H1 (cell line): ENCODE data around the gene TMEM212. TPM values are rescaled to one million over a fixed set of nuclear protein-coding genes. Genes with fewer than 3 reads are reported as not detected.

Experiments
- CHD2 ChIP-seq: IDR thresholded peaks from 2 replicates; pipeline ENCODE4 v1.6.1; 2012; ENCODE audit warnings: low read length, improper control_type of control experiment
- POLR2AphosphoS5 ChIP-seq: IDR thresholded peaks from 2 replicates; pipeline ENCODE4 v1.6.1; 2011; ENCODE audit warnings: low read depth, low read length
- polyA plus RNA-seq, 7 experiments: library from polyadenylated mRNA; depleted of rRNA in 3 of 7; stranded (reverse) in 5 of 7; unstranded in 2 of 7; fragments of >200 nt in 5 of 7; fragments of 200-250 nt in 2 of 7; gene quantifications; 1 replicate in 5 of 7; 2 replicates in 1 of 7; 4 replicates in 1 of 7; pipeline versions ENCODE4 v1.2.1 to v1.2.3, GENCODE V29; 2011 to 2013; ENCODE audit warnings: missing spikeins in 2 of 7, mixed read lengths in 2 of 7
- total RNA-seq: library from RNA; stranded (reverse); fragmentation: NEBNext Ultra II Directional; extraction: Animal tissue kit (Norgen Biotek cat#: 25700); gene quantifications from 2 replicates; pipeline ENCODE4 v1.2.1, GENCODE V29; 2021

TMEM212 gene
- total and polyA plus RNA-seq, 2 of the 8 experiments (the other 6 are each of a cell fraction or from before 2014, with no cell fraction given) = not detected

DNA sequence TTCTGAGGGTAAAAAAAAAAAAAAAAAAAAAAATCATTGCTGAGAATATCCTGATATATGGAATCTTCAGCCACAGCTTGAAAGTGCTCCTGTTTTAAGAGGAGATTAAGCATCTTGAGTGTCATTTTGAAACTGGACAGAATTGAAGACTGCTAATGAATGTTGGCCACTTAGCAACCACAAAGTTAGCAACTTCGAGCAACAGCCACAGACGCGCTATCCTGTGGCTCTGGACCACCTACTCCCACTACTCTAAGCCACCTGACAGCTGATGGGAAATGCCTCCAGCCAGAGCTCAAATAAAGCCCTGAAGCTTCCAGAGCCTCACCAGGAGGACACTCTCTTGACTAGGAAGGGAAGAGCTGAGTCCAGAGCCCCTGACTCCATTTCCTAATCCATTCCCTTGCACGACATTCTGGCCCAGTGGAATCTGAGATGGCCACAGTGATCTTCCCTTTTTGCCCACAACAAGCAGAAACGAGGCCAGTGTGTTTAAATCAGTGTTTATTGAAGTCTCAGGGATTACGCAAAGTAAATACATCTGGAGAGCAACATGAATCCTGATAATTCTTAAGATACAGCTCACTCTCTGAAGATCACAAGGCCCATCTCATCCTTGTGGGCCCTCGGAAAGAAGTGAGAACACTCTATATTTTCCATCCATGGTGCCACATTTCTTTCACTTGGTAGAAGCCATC, 58.6 kb downstream of the TMEM212 start (continued):
- TF ChIP-seq POLR2AphosphoS5 (no peak), CHD2 (no peak)
